SH-SY5Y (cell line): ENCODE data around the gene SFRP4.

Experiments used
- GATA2 ChIP-seq: IDR thresholded peaks from 2 replicates; pipeline ENCODE4 v1.6.1; 2011; ENCODE audit warnings: mild to moderate bottlenecking, low read depth, low read length
- GATA3 ChIP-seq: IDR thresholded peaks from 2 replicates; pipeline ENCODE4 v1.6.1; 2011; ENCODE audit warnings: low read depth, mild to moderate bottlenecking, low read length, moderate library complexity

DNA sequence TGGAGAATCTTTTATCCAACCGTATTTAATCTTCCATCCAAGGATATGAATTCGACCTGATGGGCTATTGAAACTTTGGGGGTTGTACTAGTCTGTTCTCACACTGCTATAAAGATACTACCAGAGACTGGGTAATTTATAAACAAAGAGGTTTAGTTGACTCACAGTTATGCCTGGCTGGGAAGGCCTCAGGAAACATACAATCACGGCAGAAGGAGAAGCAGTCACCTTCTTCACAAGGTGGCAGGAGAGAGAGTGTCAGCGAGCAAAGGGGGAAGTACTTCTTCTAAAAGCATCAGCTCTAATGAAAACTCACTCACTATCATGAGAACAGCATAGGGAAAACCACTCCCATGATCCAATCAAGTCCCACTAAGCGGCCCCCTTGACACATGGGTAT lies 47.6 kb upstream of the SFRP4 start:
- TF ChIP-seq GATA3 (no peak), GATA2 (no peak)
